GM19025 (cell line): ENCODE data around the gene CBLB.
"Not testable (repeated sequence)": the region's sequence is repeated elsewhere in the genome, so short reads cannot be mapped to it uniquely, and the experiment has no call there.

Experiments
- ATAC-seq: cut with Tn5 transposase; IDR thresholded peaks from one replicate; pipeline ENCODE4 v1.9.1; 2021; ENCODE audit warnings: mild to moderate bottlenecking, low read depth, moderate library complexity; ENCODE audit not compliant: unreplicated experiment

The CBLB gene

DNA sequence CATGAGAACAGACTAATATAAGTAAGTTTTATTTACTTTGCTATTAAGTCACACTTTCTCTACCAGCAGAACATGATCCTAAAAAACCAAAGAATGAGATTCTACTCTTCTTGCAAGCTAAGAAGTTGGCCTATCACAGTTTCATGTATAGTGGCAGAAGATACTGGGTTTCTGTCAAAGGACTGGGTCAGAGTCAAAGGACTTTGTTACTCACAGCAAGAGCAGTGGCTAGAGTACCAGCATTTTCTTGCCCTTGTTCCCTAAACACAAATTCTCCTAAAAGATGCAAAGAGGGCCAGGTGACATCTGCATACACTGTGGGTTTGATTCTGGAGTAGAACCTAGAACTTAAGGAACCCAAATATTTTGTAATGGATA, 105.2 kb downstream of the CBLB start:
- ATAC-seq, result no peak

DNA sequence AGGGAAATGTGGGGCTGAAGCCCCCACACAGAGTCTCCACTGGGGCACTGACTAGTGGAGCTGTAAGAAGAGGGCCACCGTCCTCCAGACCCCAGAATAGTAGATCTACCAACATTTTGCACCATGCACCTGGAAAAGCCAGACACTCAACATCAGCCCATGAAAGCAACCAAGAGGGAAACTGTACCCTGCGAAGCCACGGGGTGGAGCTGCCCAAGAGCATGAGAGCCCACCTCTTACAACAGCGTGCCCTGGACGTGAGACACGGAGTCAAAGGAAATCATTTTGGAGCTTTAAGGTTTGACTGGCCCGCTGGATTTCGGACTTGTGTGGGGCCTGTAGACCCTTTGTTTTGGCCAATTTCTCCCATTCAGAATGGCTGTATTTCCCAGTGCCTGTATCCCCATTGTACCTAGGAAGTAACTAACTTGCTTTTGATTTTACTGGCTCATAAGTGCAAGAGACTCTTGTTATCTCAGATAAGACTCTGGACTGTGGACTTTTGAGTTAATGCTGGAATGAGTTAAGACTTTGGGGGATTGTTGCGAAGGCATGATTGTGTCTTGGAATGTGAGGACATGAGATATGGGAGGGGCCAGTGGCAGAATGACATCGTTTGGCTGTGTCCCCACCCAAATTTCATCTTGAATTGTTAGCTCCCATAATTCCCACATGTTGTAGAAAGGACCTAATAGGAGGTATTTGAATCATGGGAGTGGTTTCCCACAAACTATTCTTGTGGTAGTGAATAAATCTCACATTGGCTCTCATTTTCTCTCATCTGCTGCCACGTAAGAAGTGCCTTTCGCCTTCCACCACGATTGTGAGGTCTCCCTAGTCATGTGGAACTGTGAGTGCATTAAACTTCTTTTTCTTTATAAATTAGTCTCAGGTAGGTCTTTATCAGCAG, 105.8 kb downstream of the CBLB start:
- ATAC-seq, result no peak

DNA sequence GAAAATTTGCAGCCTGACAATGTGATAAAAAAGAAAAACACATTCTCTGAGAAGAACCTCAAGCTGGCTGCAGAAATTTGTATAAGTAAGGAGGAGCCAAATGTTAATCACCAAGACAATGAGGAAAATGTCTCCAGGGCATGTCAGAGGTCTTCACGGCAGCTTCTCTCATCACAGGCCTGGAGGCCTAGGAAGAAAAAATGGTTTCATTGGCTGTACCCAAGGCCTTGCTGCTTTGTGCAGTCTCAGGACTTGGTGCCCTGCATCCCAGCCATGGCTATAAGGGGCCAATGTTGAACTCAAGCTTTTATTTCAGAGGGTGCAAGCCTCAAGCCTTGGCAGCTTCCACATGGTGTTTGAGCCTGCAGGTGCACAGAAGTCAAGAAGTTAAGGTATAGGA, 106.6 kb downstream of the CBLB start:
- ATAC-seq, result not testable (repeated sequence)

DNA sequence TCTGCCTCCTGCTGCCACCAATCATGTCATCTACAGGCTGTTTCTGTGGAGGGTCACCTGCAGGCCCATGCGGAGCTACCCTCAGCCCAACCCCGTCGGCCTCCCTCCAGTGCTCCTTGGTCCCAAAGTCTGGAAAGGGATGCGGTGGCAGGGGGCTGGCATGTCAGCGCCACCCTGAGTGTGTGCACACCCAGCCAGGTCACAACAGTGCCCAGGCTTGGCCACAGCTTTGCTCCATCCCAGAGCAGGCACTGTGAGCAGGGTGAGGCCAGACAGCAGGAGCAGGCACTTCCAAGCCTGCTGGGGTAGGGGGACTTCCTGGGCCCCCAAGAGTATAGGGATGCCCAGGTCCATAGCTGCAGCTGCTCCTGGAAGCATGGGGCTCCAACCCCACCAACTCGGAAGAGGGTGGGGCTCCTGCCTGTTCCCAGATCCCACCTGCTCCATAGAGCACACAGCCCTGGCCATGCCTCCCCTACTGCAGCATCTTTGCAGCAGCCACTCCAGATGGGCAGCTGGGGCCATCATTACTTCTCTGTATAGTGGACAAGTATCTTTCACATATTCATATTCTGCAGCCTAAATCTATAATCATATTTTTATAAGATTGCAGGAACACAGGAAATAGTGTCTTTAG, 109.3 kb downstream of the CBLB start:
- ATAC-seq, result no peak

DNA sequence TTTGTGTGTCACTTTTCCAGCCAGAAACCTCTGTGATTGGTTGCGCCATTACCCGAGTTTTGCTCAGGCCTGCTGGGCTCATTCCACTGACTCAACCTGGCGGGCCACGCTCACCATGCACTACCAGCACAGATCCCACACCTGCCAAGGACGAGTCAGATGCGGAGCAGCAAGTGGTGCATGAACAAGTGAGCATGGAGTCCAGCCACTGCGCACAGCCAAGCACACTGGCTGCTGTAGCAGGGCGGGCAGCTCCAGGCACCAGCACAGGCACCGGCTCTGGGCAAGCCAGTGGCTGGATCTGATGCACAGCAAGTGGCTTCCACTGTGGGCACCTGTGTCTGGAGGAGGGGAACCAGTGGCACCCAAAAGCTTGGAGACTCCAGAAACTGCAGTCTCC, 110.4 kb downstream of the CBLB start:
- no peak for ATAC-seq

DNA sequence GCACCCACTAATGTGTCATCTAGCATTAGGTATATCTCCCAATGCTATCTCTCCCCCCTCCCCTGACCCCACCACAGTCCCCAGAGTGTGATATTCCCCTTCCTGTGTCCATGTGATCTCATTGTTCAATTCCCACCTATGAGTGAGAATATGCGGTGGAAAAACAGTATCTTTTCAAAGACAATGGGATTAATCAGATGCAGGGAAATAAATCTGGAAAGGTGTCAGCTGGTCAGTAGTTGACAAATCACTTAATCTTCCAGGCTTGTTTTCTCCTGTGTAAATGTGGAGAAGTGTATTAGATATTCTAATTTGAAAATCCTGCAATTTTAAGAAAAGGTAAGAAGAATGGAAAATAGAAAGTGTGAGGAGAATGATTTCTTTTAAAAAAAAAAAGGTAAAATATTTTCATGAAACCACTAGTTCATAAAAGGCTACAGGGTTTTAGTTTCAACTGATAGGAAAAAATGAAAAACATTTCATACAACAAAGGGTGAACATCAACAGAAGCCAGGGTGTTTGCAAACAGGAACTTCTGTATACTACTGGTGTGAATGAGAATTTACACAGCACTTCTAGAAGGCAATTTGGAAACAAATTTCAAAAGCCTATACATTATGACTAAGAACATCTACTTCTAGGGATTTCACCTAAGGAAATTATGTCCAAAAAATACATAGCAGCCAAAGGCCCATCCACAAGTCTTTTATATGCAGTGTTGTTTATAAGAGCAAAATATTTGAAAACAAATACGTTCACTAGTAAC, 113.5 kb downstream of the CBLB start:
- ATAC-seq, result no peak

DNA sequence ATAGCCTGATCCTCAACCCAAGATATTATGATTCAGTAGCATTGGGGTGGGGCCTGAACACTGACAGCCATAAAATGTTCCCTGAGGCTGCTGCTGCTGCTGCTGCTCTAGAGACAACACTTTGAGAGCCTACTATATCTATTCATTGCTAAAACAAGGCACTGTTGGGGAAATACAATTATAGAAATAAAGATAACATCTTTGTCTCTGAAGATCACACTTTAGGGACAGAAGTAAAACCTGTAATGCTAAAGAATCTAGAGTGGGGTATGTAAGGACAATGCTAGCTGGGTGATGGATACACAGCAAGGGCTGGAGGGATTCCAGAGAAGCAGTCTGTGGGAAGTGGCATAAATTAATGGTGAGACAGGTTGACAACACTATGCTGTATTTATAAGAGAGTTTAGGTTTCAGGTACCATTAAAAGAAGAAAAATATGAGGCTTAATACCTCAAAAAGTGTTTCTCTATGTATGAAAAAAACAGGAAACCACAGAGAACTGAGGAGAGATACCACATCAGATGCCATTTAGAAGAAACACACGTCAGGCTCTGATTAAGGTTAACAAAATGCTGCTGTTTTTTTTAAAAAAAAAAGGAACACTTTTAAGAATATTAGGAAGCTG, 115.9 kb downstream of the CBLB start:
- no peak for ATAC-seq

DNA sequence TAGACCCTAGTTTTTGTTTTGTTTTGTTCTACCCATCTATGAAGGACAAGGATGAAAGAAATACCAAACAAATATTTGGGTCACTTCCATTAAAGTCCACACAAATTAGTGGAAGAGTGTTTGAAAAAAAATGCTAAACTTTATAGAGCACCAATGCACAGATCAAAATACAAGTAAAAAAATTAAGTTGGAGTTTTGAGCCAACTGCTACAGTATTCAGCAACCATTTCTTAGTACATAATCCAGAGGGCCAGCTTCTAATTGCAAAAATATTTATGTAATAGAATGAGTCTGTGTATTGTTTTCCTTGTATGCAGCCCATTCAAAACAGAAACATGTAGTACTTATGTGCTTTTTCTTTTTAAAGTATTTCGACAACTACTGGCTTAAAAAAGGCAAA, 121.1 kb downstream of the CBLB start:
- no peak for ATAC-seq

DNA sequence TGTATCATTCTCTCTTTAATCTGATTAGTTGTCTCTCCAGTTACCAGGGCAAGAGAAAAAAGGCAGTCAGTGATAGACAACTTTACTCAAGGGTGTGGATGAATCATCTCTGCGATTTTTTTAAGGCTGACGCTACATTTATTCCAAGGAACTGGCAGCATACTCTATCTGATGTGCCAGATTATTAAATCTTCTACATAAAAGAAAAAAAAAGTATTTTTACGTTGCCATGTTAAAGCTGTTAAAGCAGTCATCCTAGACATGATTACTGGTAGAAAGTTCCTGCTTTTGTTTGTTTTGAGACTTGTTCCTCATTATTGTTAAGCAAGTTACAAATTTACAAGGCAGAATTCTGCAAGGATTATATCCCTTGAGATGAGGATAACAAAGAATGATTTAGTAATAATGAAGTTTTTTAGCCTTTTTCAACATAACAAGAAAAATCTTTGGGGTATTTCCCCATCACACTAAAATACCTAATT, 121.7 kb downstream of the CBLB start:
- ATAC-seq, result no peak

DNA sequence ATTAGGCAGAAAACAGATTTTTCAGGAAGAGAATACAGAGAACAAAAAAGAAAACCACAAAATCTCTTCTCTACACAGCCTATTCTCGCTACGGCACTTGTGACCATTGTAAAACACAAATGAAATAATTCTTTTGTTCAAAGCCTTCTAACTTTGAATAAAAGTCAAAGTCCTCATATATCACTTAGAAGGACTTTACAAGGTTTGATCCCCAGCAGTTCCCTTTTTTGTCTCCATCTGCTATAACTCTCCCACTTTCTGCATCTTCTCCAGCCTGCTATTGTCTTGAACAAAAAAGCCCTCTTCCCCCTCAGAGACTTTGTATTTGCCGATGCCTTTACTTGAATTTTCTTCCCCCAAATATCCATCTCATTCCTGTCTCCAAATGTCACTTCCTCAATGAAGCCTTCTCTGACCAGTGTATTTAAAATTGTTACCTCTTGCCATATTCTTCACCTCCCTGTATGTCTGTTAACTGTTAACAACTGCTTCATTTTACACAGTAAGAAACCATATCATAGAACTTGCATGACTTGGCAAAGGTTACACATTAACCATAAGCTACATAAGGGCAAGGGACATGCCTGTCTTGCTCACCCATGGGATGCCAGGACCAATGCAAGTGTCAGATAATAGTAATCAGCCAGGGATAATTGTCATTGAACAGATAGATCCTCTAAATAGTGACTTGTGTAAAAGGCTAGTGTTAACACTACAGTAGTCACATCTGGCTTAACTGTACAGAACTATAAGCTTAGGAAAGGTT, 122.4 kb downstream of the CBLB start:
- no peak for ATAC-seq

DNA sequence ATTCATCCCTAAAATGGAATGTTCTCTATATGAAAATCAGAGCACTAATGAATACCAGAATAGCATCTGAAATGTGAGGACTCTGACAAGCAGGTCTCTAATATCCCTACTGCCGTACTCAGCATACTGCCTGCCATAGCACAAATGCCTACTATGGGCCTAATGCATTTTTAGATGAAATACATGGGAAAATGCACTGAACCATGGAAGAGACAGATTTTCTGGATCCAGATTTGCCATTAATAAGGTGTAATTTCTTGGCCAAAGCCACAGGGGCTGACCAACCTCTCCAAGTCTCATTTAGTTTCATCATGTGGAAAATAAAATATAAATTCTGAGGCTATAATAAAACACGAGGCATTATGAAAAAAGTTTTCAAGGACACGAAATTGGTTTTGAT, 123.8 kb downstream of the CBLB start:
- no peak for ATAC-seq

DNA sequence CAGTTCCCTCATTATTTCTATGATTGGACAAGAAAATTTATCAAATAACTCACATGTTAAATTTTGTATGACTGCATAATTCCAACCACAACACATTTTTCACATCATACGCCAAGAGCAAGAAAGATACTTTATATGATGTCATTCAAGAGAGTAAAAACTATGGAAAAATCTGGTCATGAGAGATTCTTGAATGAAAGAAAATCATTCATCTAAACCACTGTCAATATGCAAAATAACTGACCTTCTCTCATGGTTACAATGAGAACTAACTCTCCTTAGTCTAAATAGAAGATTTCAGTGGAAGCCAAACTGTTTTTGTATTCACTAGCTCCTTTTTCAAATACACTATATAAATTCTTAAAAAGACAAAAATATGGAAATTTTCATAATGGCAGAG, 124.6 kb downstream of the CBLB start:
- no peak for ATAC-seq

DNA sequence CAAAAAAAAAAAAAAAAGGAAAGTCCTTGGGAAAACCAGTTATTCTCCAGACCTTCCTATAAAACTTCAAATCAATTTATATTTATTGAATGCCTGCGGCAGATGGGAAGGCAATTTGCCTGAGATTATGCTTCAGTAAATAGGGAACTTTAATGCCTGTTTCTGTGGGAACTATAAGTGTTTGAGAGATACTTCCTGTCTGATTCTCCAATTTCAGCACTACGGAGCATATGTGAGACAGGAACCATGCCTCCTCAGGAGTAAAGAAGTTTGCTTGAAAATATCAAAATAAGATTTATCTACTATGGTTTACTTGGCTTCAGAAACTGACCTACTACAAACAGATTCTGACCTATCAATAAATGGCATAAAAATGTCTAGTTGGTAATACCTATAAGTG, 135.5 kb downstream of the CBLB start:
- ATAC-seq, result no peak

DNA sequence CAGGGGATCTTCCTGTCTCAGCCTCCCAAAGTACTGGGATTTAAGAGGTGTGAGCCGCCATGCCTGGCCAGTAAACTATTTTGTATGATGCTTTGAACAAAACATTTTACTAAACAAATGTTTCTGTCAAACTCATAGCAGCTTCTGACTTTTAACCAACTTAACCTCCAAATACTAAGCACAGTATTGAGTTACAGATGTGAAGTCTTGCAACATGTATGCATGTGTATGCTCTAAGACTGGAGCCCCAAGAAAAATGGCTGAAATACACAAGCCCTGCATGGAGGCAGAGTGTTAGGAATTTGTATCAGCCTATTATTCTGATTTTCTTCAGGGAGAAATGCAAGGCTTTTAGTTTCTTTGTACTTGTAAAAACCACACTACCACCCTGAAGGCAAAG, 137.1 kb downstream of the CBLB start:
- ATAC-seq, result no peak

DNA sequence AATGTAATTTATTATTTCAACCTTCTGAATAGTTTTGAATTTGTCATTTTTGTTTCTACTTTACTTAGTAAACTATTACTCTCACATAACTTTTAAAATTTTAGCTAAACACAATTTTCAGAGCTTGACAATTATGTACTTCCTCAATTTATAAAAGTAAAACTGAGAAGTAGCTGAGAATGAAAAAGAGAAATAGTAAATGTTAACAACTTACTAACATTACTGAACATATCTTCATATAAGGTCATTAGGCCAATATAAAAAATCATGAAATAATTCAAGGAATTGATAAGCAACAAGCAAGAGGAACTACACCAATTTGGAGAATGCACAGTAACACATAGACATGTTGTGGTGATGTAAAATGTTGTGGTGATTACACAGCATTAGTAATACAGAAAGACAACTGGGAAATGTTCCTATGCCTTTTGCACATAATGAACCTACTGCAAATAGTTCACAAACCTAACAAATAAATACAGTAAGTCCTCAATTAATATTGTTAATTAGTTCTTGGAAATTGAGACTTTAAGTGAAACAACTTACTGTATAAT, 137.9 kb downstream of the CBLB start:
- ATAC-seq, result no peak

DNA sequence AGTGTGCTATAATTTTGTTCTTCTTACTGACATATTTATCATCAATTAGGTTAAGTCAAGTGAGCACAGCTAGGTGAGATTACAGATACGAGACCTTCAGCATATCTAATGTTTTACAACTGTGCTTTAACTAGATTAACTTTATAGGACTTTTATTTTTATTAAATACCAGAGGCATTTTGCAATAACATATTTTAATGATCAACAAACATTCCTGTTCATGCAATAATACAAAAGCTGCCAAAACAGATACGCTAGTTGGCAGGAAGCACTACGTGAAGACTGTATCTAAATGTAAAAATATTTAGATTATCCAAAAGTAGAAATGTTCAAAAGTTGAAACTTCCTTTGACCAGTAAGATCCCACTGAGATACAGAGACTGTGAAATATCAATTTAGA, 139.1 kb downstream of the CBLB start:
- ATAC-seq, result no peak

DNA sequence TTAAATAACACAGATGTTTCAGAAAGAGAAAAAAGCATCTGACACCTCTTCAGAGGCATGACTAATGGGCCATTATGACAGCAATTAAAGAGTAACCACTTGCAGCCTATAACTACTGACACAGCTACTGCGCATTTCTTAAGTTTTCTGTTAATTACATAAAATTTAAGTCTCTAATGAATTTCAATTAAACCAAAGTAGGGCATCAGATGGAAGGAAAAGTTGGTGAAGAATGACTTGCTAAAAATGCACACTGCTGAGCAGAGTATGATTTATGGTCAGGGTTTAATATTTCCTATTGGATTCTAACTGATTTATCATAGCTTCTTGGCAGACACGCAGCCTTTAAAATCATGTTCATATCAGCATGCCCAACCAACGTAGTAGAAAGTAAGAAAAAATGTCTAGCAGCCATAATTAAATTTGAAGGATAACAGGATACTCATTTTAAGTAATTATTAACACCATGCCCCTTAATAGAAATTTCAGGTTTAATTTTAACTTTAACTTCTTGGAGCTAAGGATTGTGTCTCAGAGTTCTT, 140.0 kb downstream of the CBLB start:
- no peak for ATAC-seq

DNA sequence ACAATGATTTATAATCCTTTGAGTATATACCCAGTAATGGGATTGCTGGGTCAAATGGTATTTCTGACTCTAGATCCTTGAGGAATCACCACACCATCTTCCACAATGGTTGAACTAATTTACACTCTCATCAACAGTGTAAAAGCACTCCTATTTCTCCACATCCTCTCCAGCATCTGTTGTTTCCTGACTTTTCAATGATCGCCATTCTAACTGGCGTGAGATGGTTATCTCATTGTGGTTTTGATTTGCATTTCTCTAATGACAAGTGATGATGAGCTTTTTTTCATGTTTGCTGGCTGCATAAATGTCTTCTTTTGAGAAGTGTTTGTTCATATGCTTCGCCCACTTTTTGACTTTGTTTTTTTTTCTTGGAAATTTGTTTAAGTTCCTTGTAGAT, 141.8 kb downstream of the CBLB start:
- ATAC-seq, result not testable (repeated sequence)

DNA sequence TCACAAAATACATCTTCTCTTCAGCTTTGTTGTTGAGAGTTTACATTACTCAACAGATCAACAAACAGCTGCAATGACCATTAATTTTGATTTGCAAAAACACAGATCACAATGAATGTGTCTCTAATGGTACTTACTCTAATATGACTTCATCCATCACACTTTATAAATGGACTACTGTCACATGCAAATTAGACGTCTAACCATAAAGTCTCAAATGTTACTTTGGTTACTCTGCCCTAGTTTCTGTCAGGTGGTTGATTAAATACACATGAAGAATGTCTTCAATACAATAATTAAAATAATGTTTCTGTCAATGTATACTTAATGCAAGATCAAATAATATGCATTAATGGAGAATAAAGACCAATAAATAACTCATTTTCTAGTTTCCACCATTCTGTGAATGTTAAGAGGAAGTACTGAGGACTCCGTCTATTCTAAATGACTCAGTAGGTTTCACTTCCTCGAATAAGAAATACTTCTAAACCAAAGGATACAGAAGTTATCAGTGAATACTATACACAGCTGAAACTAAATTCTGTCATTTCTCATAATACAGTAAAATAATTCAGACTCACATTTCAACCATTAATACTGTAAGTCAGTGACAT, 145.8 kb downstream of the CBLB start:
- peak; percentile 99 for ATAC-seq
